ENCODE results near the gene TRIM56. TPM values are rescaled to one million over a fixed set of nuclear protein-coding genes. Genes with fewer than 3 reads are reported as not detected.
A peak's percentile ranks its signal among the peaks of the same experiment; 100 is the strongest.

Gene TRIM56
- total and polyA plus RNA-seq, 2 of the 13 experiments (the other 11 are each of a cell fraction or from before 2014, with no cell fraction given) = 3.2 to 7.1 TPM

DNA sequence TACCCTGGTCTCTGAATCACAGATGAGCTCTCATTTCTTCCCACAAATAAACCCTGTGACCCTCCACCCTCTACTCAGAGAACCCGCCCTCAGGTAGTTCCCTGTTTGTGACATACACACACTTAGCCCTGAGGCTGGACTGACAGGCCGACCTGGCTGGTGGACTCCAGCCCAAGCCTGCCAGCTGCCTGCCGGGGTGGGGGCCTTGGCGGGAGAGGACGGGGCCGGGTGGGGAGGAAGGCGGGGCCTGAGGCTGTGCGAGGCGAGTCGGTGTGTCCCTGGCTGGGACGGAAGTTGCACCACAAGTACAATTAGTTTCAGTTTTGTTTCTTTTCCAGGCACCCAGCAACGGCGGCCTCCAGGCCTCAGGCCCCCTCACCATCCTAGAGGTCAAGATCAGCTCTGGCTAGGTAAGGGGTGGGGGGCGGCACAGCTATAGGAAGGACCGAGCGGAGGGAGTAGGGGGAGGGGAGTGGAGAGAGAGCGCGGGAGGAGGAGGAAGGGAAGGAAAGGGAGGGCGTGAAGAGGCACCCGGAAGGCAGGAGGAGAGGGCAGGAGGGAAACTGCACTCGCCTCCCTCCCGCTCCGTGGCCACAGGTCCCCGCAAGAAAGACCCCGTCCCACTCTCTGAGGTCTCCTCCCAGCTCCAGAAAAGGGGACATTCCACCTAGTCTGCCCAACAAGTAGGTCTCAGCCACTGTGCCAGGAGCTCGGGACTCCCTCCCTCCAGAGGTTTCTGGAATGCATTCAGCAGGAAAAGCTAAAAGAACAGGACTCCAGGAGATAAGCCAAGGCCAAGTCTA lies at the start of gene TRIM56 (continued):
- TF ChIP-seq LCORL (IDR thresholded peaks at IDR 0.05) = no peak
- TF ChIP-seq LCORL (CRISPR knock-in tag; IDR thresholded peaks at IDR 0.05) = no peak; the same call in 1 of the 2 replicates
- TF ChIP-seq, protein P1, sequence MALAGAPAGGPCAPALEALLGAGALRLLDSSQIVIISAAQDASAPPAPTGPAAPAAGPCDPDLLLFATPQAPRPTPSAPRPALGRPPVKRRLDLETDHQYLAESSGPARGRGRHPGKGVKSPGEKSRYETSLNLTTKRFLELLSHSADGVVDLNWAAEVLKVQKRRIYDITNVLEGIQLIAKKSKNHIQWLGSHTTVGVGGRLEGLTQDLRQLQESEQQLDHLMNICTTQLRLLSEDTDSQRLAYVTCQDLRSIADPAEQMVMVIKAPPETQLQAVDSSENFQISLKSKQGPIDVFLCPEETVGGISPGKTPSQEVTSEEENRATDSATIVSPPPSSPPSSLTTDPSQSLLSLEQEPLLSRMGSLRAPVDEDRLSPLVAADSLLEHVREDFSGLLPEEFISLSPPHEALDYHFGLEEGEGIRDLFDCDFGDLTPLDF (CRISPR knock-in tag; IDR thresholded peaks at IDR 0.05) = no peak
- no peak for TF ChIP-seq ZKSCAN1 (IDR thresholded peaks at IDR 0.05; ENCODE audit: low read length)
- no peak for TF ChIP-seq SIN3B (IDR thresholded peaks at IDR 0.05; ENCODE audit: low read length)
- no peak; the same call in 1 of the 2 replicates for TF ChIP-seq NRL (CRISPR knock-in tag; IDR thresholded peaks at IDR 0.05; ENCODE audit: borderline replicate concordance)
- no peak for TF ChIP-seq NCOR1 (IDR thresholded peaks at IDR 0.05; ENCODE audit: borderline replicate concordance, low read length)
- no peak for TF ChIP-seq ZNF660 (CRISPR knock-in tag; IDR thresholded peaks at IDR 0.05; ENCODE audit: borderline replicate concordance, low read depth)
- no peak; the same call in 1 of the 2 replicates for TF ChIP-seq TARDBP (CRISPR knock-in tag; IDR thresholded peaks at IDR 0.05)
- TF ChIP-seq HDAC1 (CRISPR knock-in tag; IDR thresholded peaks at IDR 0.05) = peak; percentile 44
- TF ChIP-seq ERF (CRISPR knock-in tag; IDR thresholded peaks at IDR 0.05) = 0 out of 2 replicates have a peak, but pooled peaks have one; percentile 18
- no peak for TF ChIP-seq KDM6A (CRISPR knock-in tag; IDR thresholded peaks at IDR 0.05; ENCODE audit: low read depth)
- no peak for TF ChIP-seq STAG1 (CRISPR knock-in tag; IDR thresholded peaks at IDR 0.05)
- TF ChIP-seq NR2F2 (IDR thresholded peaks at IDR 0.05; ENCODE audit: borderline replicate concordance, low read depth) = no peak
- TF ChIP-seq SOX5 (CRISPR knock-in tag; IDR thresholded peaks at IDR 0.05; ENCODE audit: borderline replicate concordance) = peak; percentile 48; the same call in 1 of the 2 replicates
- TF ChIP-seq U2AF2 (IDR thresholded peaks at IDR 0.05; ENCODE audit: low read depth, low read length) = no peak
- TF ChIP-seq, protein P2, sequence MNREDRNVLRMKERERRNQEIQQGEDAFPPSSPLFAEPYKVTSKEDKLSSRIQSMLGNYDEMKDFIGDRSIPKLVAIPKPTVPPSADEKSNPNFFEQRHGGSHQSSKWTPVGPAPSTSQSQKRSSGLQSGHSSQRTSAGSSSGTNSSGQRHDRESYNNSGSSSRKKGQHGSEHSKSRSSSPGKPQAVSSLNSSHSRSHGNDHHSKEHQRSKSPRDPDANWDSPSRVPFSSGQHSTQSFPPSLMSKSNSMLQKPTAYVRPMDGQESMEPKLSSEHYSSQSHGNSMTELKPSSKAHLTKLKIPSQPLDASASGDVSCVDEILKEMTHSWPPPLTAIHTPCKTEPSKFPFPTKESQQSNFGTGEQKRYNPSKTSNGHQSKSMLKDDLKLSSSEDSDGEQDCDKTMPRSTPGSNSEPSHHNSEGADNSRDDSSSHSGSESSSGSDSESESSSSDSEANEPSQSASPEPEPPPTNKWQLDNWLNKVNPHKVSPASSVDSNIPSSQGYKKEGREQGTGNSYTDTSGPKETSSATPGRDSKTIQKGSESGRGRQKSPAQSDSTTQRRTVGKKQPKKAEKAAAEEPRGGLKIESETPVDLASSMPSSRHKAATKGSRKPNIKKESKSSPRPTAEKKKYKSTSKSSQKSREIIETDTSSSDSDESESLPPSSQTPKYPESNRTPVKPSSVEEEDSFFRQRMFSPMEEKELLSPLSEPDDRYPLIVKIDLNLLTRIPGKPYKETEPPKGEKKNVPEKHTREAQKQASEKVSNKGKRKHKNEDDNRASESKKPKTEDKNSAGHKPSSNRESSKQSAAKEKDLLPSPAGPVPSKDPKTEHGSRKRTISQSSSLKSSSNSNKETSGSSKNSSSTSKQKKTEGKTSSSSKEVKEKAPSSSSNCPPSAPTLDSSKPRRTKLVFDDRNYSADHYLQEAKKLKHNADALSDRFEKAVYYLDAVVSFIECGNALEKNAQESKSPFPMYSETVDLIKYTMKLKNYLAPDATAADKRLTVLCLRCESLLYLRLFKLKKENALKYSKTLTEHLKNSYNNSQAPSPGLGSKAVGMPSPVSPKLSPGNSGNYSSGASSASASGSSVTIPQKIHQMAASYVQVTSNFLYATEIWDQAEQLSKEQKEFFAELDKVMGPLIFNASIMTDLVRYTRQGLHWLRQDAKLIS (CRISPR knock-in tag; IDR thresholded peaks at IDR 0.05) = no peak
- no peak for TF ChIP-seq ZNF570 (CRISPR knock-in tag; IDR thresholded peaks at IDR 0.05; ENCODE audit: borderline replicate concordance)
- no peak for TF ChIP-seq NR1H2 (CRISPR knock-in tag; IDR thresholded peaks at IDR 0.05; ENCODE audit: borderline replicate concordance, low read depth)
- TF ChIP-seq, protein P3, sequence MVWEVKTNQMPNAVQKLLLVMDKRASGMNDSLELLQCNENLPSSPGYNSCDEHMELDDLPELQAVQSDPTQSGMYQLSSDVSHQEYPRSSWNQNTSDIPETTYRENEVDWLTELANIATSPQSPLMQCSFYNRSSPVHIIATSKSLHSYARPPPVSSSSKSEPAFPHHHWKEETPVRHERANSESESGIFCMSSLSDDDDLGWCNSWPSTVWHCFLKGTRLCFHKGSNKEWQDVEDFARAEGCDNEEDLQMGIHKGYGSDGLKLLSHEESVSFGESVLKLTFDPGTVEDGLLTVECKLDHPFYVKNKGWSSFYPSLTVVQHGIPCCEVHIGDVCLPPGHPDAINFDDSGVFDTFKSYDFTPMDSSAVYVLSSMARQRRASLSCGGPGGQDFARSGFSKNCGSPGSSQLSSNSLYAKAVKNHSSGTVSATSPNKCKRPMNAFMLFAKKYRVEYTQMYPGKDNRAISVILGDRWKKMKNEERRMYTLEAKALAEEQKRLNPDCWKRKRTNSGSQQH (CRISPR knock-in tag; IDR thresholded peaks at IDR 0.05; ENCODE audit: low read depth) = no peak
- TF ChIP-seq, protein P4, sequence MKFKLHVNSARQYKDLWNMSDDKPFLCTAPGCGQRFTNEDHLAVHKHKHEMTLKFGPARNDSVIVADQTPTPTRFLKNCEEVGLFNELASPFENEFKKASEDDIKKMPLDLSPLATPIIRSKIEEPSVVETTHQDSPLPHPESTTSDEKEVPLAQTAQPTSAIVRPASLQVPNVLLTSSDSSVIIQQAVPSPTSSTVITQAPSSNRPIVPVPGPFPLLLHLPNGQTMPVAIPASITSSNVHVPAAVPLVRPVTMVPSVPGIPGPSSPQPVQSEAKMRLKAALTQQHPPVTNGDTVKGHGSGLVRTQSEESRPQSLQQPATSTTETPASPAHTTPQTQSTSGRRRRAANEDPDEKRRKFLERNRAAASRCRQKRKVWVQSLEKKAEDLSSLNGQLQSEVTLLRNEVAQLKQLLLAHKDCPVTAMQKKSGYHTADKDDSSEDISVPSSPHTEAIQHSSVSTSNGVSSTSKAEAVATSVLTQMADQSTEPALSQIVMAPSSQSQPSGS (CRISPR knock-in tag; IDR thresholded peaks at IDR 0.05) = no peak
- no peak; the same call in 1 of the 2 replicates for TF ChIP-seq ZMYM3 (CRISPR knock-in tag; IDR thresholded peaks at IDR 0.05)
- TF ChIP-seq ZNF256 (CRISPR knock-in tag; conservative IDR thresholded peaks at IDR 0.05) = no peak
